Transverse colon (tissue), 4 donors: Measurements from ENCODE around the gene BCL7B. TPM values are rescaled to one million over a fixed set of nuclear protein-coding genes. Genes with fewer than 3 reads are reported as not detected.

Experiments used
- DNase-seq: peaks from one replicate; pipeline ENCODE4 v3.0.0-alpha.2; 2019
- H3K27ac ChIP-seq, 4 donors: fragments of 200-600 bp; sonication (generic); 2 replicates each; pipeline ENCODE4 v1.5.1; 2016 to 2018; ENCODE audit warnings: inconsistent platforms in 4 of 4
- H3K27me3 ChIP-seq: fragments of 200-600 bp; sonication (generic); 2 replicates; pipeline ENCODE4 v1.5.1; 2017; ENCODE audit warnings: inconsistent platforms
- H3K36me3 ChIP-seq, 4 donors: fragments of 200-600 bp; sonication (generic); 2 replicates each; pipeline ENCODE4 v1.5.1; 2017 to 2019; ENCODE audit warnings: inconsistent platforms in 4 of 4
- H3K4me1 ChIP-seq, 4 donors: fragments of 200-600 bp; sonication (generic); 2 replicates each; pipeline ENCODE4 v1.5.1; 2017 to 2020; ENCODE audit warnings: inconsistent platforms in 4 of 4
- H3K4me3 ChIP-seq, 4 donors: fragments of 200-600 bp; sonication (generic); 1 replicate in 1 of 4; 2 replicates in 3 of 4; pipeline versions ENCODE4 v1.5.1 to v1.6.1; 2017 to 2019; ENCODE audit warnings: inconsistent platforms in 4 of 4
- H3K9me3 ChIP-seq, 2 donors: fragments of 200-600 bp; sonication (generic); 2 replicates each; pipeline ENCODE4 v1.5.1; 2017 to 2019; ENCODE audit warnings: inconsistent platforms in 2 of 2
- EP300 ChIP-seq: sonication (generic); formaldehyde crosslinking; IDR thresholded peaks from one replicate; pipeline ENCODE4 v1.6.1; 2017; ENCODE audit warnings: antibody characterized with exemption, low read depth
- POLR2A ChIP-seq: fragments of 450-650 bp; IDR thresholded peaks from one replicate; pipeline ENCODE4 v1.6.1; 2016; ENCODE audit warnings: antibody characterized with exemption, mild to moderate bottlenecking, moderate library complexity
- POLR2AphosphoS5 ChIP-seq, 3 donors: sonication (generic); formaldehyde crosslinking; IDR thresholded peaks; one replicate each; pipeline ENCODE4 v1.6.1; 2016; ENCODE audit warnings: antibody characterized with exemption in 3 of 3
- WGBS, 2 donors: methylation state at CpG; one replicate each; pipeline ENCODE4 v1.1.5; 2018; ENCODE audit warnings: low coverage in 1 of 2; 5-methylcytosine and 5-hydroxymethylcytosine counted together
- in situ Hi-C, 4 donors: fragments of 200-750 bp; cut with MboI; loops; one replicate each; pipeline versions ENCODE4 v1.15.0 to v1.15.1; 2017; ENCODE audit warnings: low sequenced_read_pairs in 3 of 4, low pct_ligation_motif_present in 1 of 4, low pct_unique_long_range_greater_than_20kb in 1 of 4
- intact Hi-C: fragments of 100-400 bp; cut with DNase I; formaldehyde crosslinking; loops from one replicate; pipeline ENCODE4 v1.15.1; 2023; ENCODE audit warnings: low total_unique reads
- total RNA-seq, 4 donors: library from RNA; depleted of rRNA; stranded (reverse); fragments of >200 nt; gene quantifications; one replicate each; pipeline ENCODE4 v1.1.0, GENCODE V29; 2016
- TF ChIP-seq, protein P1 (sequence below), 5 experiments: fragments of 200-600 bp in 3 of 5; fragments of 450-650 bp in 2 of 5; sonication (generic) in 3 of 5; IDR thresholded peaks; 1 replicate in 2 of 5; 2 replicates in 3 of 5; pipeline ENCODE4 v1.5.1; 2016 to 2017; ENCODE audit warnings: antibody characterized with exemption in 5 of 5, inconsistent platforms in 3 of 5, mild to moderate bottlenecking in 2 of 5, moderate library complexity in 1 of 5

BCL7B gene
- total RNA-seq, 4 donors from 2014 or later, result 75.7 to 96.1 (median 86.0) TPM

DNA sequence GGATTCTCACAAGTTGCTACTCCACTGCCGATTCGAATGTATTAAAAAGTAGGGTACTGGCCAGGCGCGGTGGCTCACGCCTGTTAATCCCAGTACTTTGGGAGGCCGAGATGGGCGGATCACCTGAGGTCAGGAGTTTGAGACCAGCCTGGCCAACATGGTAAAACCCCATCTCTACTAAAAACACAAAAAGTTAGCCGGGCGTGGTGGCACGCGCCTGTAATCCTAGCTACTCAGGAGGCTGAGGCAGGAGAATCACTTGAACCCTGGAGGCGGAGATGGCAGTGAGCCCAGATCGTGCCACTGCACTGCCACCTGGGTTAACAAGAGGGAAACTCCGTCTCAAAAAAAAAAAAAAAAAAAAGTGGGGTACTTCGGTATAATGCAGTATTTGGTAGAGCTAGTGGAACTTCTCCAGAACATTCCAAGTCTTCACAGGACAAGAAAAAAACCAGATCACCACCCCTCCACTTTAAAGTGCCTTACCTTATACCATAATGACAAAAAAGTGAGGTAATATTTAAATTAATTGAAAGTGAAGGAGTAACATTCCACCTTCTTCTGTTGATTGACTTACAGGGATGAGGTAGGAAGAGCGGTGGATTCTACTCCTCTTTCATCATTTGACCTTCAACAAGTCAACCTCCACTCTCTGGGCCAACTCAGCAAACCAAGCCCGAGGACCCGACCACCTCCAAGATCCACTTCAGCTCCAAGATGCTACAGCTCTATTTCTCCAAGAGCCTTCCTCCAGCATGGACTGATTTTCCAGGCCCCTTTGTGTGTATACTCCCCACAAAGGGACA, 37.4 kb downstream of the BCL7B start:
- Histone ChIP-seq H3K4me3 (peak overlapping the region in 3 of 4 donors; percentile 81 to 91 (median 85)), H3K4me1 (peaks cover 10 to 40% (median 30%) of the 10 kb centered on the region in 4 donors), H3K9me3 (no peaks in the 10 kb centered on the region), H3K27ac (peak overlapping the region; percentile 91 to 97 (median 97)), H3K27me3 (no peaks in the 10 kb centered on the region), H3K36me3 (peaks cover 0 to 14% (median 3%) of the 10 kb centered on the region in 4 donors)
- intact Hi-C loops, result loop anchor here (5.0 kb wide), 1 partner anchor 1062 kb away; no protein-coding TSS in a partner anchor
- TF ChIP-seq POLR2AphosphoS5 (IDR thresholded peaks at IDR 0.05) (no peak), EP300 (no peak)
- DNase-seq, result peak; percentile 12
- WGBS, 2 donors, result 60 to 67% methylated on average over 12 to 18 of the region's 18 CpGs
- in situ Hi-C loops, result no loop called here

DNA sequence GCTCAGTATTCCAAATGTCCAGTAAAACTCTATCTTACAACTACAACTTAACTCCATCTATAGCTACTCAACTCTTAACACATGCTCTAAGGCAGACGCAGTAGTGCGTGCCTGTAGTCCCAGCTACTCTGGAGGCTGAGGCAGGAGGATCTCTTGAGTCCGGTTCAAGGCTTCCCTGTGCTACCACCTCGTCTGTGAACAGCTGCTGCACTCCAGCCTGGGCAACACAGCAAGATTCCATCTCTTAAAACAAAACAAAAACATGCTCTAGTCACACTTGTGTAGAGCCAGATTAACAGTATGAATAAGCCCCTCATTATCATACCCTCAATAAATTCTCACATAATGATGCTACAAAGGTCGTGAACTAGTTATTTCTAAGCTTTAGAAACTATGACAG, 39.0 kb downstream of the BCL7B start:
- WGBS, 2 donors, result 77 to 88% methylated on average over 4 to 5 of the region's 5 CpGs
- in situ Hi-C loops, result no loop called here

DNA sequence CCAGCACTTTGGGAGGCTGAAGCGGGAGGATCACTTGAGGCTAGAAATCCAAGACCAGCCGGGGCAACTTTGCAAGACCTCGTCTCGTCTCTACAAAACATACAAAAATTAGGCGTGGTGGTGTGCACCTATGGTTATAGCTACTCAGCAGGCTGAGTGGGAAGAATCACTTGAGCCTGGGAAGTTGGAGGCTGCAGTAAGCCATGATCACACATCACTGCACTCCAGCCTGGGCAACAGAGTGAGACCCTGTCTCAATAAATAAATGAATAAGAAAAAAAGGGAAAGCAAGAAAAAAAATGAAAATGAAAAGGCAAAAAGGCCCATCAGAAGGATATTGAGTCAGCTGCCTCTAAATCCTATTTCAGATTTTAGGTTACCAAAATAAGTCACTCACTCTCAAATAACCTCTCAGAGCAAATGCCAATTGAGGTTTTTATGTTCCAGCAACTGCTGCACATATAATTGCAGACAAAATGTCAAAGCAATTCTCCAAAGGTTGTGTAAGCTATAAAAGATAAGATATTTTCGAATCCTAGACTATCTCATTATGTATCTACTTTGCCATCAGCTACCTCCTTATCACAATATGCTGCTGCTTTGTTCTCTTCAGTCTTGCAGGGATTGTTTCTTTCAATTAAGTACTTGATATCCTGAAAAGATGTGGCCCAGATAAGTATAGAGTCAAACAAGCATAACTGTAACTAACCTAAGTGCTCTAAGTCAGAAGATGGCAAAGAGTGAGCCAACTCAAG, 40.1 kb downstream of the BCL7B start:
- in situ Hi-C loops (no loop called here), intact Hi-C loops (no loop called here)
- WGBS, 2 donors, result 81 to 91% methylated on average over 3 to 6 of the region's 6 CpGs
- no peak overlapping the region for H3K4me3 ChIP-seq
- peaks cover 0 to 27% (median 7%) of the 10 kb centered on the region in 4 donors for H3K36me3 ChIP-seq
- H3K4me1 ChIP-seq, result peaks cover 10 to 33% (median 23%) of the 10 kb centered on the region in 4 donors
- H3K27me3 ChIP-seq, result no peaks in the 10 kb centered on the region
- H3K27ac ChIP-seq, result no peak overlapping the region
- no peak for TF ChIP-seq POLR2AphosphoS5 (IDR thresholded peaks at IDR 0.05)
- no peak for TF ChIP-seq EP300
- no peak for TF ChIP-seq POLR2A
- TF ChIP-seq, protein P1, sequence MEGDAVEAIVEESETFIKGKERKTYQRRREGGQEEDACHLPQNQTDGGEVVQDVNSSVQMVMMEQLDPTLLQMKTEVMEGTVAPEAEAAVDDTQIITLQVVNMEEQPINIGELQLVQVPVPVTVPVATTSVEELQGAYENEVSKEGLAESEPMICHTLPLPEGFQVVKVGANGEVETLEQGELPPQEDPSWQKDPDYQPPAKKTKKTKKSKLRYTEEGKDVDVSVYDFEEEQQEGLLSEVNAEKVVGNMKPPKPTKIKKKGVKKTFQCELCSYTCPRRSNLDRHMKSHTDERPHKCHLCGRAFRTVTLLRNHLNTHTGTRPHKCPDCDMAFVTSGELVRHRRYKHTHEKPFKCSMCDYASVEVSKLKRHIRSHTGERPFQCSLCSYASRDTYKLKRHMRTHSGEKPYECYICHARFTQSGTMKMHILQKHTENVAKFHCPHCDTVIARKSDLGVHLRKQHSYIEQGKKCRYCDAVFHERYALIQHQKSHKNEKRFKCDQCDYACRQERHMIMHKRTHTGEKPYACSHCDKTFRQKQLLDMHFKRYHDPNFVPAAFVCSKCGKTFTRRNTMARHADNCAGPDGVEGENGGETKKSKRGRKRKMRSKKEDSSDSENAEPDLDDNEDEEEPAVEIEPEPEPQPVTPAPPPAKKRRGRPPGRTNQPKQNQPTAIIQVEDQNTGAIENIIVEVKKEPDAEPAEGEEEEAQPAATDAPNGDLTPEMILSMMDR (IDR thresholded peaks at IDR 0.05), result no peak
- peak; percentile 1 for DNase-seq
- no peaks in the 10 kb centered on the region for H3K9me3 ChIP-seq

More for the DNA sequence above, 39.0 kb downstream of the BCL7B start:
- Histone ChIP-seq H3K27ac (no peak overlapping the region), H3K9me3 (no peaks in the 10 kb centered on the region), H3K4me1 (peaks cover 10 to 42% (median 30%) of the 10 kb centered on the region in 4 donors), H3K4me3 (no peak overlapping the region), H3K36me3 (peaks cover 0 to 26% (median 7%) of the 10 kb centered on the region in 4 donors), H3K27me3 (no peaks in the 10 kb centered on the region)
- no peak for TF ChIP-seq EP300
- TF ChIP-seq, protein P1 (IDR thresholded peaks at IDR 0.05), result no peak
- no peak for TF ChIP-seq POLR2AphosphoS5 (IDR thresholded peaks at IDR 0.05)
- TF ChIP-seq POLR2A, result no peak
- DNase-seq, result peak; percentile 1
- intact Hi-C loops, result no loop called here

GRCh38 chr7:73515178-73515577, 42.3 kb downstream of the BCL7B start:
- Histone ChIP-seq H3K36me3 (peaks cover 0 to 28% (median 9%) of the 10 kb centered on the region in 4 donors), H3K9me3 (no peaks in the 10 kb centered on the region), H3K4me3 (no peak overlapping the region), H3K4me1 (peaks cover 10 to 23% (median 15%) of the 10 kb centered on the region in 4 donors), H3K27ac (no peak overlapping the region), H3K27me3 (no peaks in the 10 kb centered on the region)
- 90% methylated on average over 3 of the region's 3 CpGs; no CpG with 5 or more reads in 1 of the 2 donors for WGBS, 2 donors
- DNase-seq, result no peak
- in situ Hi-C loops, result no loop called here
- TF ChIP-seq POLR2AphosphoS5 (IDR thresholded peaks at IDR 0.05), result no peak
- no peak for TF ChIP-seq POLR2A
- no peak for TF ChIP-seq EP300
- intact Hi-C loops, result no loop called here
